ENCODE results near the gene TMEM127.

The TMEM127 gene

GRCh38 chr2:96204836-96205624 is 60.8 kb downstream of the TMEM127 start:
- no peak for DNase-seq

- DNase-seq, result no peak
Observed at GRCh38 chr2:96203130-96204028, 62.4 kb downstream of the TMEM127 start.

DNA sequence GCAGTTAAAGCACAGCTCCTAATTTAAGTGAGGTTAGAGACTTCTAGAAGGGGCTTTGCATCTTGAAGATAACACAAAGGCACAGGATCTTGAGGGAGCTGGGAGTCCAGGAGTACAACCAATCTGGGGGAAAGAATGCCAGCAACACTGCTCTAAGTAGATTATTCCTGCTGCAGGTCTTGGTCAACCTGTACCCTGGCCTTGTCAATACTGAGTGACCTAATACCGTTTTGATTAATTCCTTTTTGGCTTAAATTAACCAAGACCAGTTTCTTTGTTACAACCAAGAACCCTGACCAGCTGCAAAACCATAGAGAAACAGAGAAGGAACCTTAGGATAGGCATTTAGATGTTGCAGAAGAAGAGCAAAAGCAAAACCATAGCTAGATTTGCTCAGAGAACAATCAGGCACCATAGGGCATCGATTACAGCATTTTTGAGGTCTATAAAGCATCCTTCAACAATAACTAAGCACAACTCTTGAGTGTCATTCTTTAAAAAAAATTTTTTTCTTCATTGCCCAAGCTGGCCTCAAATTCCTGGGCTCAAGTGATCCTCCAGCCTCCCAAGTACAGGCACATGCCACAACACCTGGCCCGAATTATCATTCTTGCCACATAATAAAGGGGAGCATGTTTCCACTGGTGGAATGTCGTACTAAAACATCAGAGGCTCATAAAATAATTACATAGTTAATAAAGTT is 63.5 kb downstream of the TMEM127 start:
- no peak for DNase-seq

DNA sequence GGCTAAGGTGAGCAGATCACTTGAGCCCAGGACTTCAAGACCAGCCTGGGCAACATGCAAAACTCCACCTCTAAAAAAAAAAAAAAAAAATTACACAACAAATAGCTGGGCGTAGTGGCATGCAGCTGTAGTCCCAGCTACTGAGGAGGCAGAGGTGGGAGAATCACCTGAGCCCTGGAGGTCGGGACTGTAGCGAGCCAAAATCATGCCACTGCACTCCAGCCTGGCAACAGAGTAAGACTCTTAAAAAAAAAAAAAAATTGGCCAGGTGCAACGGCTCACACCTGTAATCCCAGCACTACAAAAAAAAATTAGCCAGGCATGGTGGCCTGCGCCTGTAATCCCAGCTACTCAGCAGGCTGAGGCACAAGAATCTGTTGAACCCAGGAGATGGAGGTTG is 64.5 kb downstream of the TMEM127 start:
- no peak for DNase-seq

DNA sequence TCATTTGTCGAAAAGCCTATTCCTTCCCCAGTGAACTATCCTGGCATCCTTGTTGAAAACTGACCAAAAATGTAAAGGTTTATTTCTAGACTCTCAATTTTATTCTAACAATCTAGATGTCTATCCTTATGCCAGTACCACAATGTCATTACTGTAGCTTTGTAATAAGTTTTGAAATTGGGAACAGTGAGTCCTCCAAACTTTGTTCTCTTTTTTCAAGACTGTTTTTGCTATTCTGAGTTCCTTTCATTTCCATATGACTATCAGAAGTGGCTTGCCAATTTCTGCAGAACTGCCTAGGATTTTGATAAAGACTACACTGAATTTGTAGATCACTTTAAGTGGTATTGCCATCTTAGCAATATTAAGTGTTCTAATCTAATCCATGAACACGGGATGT is 66.9 kb downstream of the TMEM127 start:
- DNase-seq, result no peak
